ENCODE data around the gene WWOX.

DNA sequence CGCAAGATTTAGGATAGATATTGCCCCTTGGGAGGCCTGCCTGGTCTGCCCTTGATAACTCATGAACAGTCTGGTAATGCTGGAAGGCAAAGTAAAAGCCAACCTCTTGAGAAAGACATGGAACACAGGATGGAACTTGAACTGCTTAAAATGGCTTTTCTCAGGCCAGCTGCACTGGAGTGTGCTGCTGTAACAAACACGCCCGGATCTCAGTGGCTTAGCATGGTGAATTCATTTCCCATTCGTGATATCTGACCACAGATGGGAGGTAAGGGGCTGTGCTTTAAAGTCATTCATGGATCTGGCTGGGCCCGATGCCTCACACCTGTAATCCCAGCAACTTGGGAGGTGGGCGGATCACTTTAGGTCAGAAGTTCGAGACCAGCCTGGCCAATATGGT lies 113.2 kb downstream of the WWOX start:
- TF ChIP-seq ZNF274 (IDR thresholded peaks at IDR 0.05; ENCODE audit: low read depth, low read length) (no peak), YY1 (IDR thresholded peaks at IDR 0.05; ENCODE audit: insufficient read depth, insufficient read length) (no peak), SUZ12 (IDR thresholded peaks at IDR 0.05; ENCODE audit: extremely low read depth, insufficient read depth, insufficient read length) (no peak)

Data from NT2/D1 (cell line).